ENCODE measurements around the gene SH2B3.

DNA sequence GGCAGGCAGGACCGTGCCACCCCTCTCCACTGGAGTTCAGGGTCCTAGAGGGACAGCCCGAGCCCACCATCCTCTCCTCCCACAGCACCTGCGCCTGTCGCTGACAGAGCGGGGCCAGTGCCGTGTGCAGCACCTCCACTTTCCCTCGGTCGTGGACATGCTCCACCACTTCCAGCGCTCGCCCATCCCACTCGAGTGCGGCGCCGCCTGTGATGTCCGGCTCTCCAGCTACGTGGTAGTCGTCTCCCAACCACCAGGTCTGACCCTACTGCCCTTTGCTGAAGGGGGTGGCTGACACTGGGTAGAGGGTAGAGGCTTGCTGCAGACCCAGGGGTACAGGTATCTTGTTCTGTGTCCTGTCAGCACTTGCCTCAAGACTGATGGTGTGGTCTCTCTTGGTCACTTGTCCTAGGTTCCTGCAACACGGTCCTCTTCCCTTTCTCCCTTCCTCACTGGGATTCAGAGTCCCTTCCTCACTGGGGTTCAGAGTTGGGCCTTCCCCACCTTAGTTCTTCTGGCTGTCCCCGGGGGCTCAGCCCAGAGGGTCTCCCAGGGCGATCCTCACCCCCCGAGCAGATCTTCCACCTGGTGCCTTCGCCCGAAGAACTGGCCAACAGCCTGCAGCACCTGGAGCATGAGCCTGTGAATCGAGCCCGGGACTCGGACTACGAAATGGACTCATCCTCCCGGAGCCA, 42.0 kb downstream of the SH2B3 start:
- TF ChIP-seq, protein P1, sequence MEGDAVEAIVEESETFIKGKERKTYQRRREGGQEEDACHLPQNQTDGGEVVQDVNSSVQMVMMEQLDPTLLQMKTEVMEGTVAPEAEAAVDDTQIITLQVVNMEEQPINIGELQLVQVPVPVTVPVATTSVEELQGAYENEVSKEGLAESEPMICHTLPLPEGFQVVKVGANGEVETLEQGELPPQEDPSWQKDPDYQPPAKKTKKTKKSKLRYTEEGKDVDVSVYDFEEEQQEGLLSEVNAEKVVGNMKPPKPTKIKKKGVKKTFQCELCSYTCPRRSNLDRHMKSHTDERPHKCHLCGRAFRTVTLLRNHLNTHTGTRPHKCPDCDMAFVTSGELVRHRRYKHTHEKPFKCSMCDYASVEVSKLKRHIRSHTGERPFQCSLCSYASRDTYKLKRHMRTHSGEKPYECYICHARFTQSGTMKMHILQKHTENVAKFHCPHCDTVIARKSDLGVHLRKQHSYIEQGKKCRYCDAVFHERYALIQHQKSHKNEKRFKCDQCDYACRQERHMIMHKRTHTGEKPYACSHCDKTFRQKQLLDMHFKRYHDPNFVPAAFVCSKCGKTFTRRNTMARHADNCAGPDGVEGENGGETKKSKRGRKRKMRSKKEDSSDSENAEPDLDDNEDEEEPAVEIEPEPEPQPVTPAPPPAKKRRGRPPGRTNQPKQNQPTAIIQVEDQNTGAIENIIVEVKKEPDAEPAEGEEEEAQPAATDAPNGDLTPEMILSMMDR (IDR thresholded peaks at IDR 0.05; ENCODE audit: extremely low read depth in 1 of 2, insufficient read depth in 1 of 2, low read depth in 1 of 2, low read length in 2 of 2) = no peak
- TF ChIP-seq EZH2 (IDR thresholded peaks at IDR 0.05; ENCODE audit: borderline replicate concordance, low read depth, low read length, severe bottlenecking) (no peak), POLR2A (IDR thresholded peaks at IDR 0.05; ENCODE audit: low read depth, low read length) (no peak), POLR2AphosphoS5 (IDR thresholded peaks at IDR 0.05; ENCODE audit: insufficient read depth, low read depth, low read length) (no peak), JUN (IDR thresholded peaks at IDR 0.05; ENCODE audit: borderline replicate concordance, insufficient read depth, insufficient read length, low read depth) (no peak), GATA2 (IDR thresholded peaks at IDR 0.05; ENCODE audit: insufficient read depth, insufficient read length, low read depth, low read length) (no peak), MAX (IDR thresholded peaks at IDR 0.05; ENCODE audit: insufficient read depth, insufficient read length) (no peak)

All from endothelial cell of umbilical vein (primary cell).